Testis (tissue), 2 donors: Measurements from ENCODE around the gene ZSCAN1.

Source experiments
- CTCF ChIP-seq, 3 experiments: fragments of 450-650 bp in 2 of 3; fragments of 200-600 bp in 1 of 3; sonication (generic) in 1 of 3; IDR thresholded peaks; one replicate each; pipeline ENCODE4 v1.5.1; 2016 to 2019; ENCODE audit warnings: antibody characterized with exemption in 3 of 3, mild to moderate bottlenecking in 2 of 3, moderate library complexity in 1 of 3
- POLR2A ChIP-seq: fragments of 450-650 bp; IDR thresholded peaks from one replicate; pipeline ENCODE4 v1.6.1; 2017; ENCODE audit warnings: antibody characterized with exemption, mild to moderate bottlenecking, moderate library complexity

- TF ChIP-seq CTCF (IDR thresholded peaks at IDR 0.05) (no peak), POLR2A (no peak)
These were observed 4.9 kb downstream of the ZSCAN1 start for GRCh38 chr19:58038688-58039204.
